SK-N-SH treated with all-trans-retinoic acid at 6 μM for 48 hours (cell line): ENCODE results near the gene SOX10.

Experiments used
- BACH2 ChIP-seq: fragments of 250-450 bp; sonication (Bioruptor Pico); IDR thresholded peaks from 2 replicates; pipeline ENCODE4 v1.9.0; 2021; ENCODE audit warnings: mild to moderate bottlenecking, borderline replicate concordance
- CSRNP3 ChIP-seq: fragments of 250-450 bp; sonication (Bioruptor Pico); IDR thresholded peaks from 2 replicates; pipeline ENCODE4 v1.5.1; 2021; ENCODE audit warnings: mild to moderate bottlenecking, moderate library complexity
- ESRRG ChIP-seq: fragments of 250-450 bp; sonication (Bioruptor Pico); IDR thresholded peaks from 2 replicates; pipeline ENCODE4 v1.6.1; 2021; ENCODE audit warnings: mild to moderate bottlenecking
- ZNF70 ChIP-seq: fragments of 450-650 bp; formaldehyde crosslinking; IDR thresholded peaks from 2 replicates; pipeline ENCODE4 v1.5.0; 2020; ENCODE audit warnings: mild to moderate bottlenecking, moderate library complexity
- ZNF8 ChIP-seq: fragments of 450-650 bp; formaldehyde crosslinking; IDR thresholded peaks from 2 replicates; pipeline ENCODE4 v1.5.0; 2020; ENCODE audit warnings: mild to moderate bottlenecking, moderate library complexity
- TF ChIP-seq, protein P1 (sequence below): fragments of 250-450 bp; sonication (Bioruptor Pico); IDR thresholded peaks from 2 replicates; pipeline ENCODE4 v1.5.1; 2020; ENCODE audit warnings: low read depth, mild to moderate bottlenecking, moderate library complexity

DNA sequence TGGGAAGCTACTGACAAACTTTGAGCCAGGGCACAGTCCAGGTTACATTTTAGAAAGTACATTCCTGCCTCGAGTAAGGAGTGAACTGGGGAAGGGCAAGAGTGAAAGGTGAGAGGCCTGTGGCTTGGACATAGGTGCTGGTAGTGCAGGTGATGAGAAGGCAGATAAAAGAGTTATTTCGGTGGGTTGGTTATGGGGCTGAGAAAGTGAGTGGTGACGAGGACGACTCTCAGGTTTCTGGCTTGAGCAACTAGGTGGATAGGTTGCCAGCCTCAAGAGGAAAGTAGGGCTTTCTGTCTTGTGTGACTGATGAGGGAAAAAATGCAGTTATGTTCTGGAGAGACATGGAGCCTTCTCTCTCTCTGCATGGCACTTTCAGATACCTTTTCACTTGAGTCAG, 27.1 kb downstream of the SOX10 start:
- TF ChIP-seq, protein P1, sequence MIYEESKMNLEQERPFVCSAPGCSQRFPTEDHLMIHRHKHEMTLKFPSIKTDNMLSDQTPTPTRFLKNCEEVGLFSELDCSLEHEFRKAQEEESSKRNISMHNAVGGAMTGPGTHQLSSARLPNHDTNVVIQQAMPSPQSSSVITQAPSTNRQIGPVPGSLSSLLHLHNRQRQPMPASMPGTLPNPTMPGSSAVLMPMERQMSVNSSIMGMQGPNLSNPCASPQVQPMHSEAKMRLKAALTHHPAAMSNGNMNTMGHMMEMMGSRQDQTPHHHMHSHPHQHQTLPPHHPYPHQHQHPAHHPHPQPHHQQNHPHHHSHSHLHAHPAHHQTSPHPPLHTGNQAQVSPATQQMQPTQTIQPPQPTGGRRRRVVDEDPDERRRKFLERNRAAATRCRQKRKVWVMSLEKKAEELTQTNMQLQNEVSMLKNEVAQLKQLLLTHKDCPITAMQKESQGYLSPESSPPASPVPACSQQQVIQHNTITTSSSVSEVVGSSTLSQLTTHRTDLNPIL = no peak
- no peak for TF ChIP-seq BACH2 (CRISPR knock-in tag)
- TF ChIP-seq ESRRG (CRISPR knock-in tag) = no peak
- TF ChIP-seq ZNF70 = no peak
- TF ChIP-seq ZNF8 (CRISPR knock-in tag) = no peak
- TF ChIP-seq CSRNP3 (CRISPR knock-in tag) = no peak
